COR-L47 (cell line): ENCODE measurements around the gene ADAM8.
"Not testable (repeated sequence)": the region's sequence is repeated elsewhere in the genome, so short reads cannot be mapped to it uniquely, and the experiment has no call there.

Experiments used
- DNase-seq: peaks from one replicate; lab custom pipeline; 2025; lab: John Stamatoyannopoulos, UW

Gene ADAM8

DNA sequence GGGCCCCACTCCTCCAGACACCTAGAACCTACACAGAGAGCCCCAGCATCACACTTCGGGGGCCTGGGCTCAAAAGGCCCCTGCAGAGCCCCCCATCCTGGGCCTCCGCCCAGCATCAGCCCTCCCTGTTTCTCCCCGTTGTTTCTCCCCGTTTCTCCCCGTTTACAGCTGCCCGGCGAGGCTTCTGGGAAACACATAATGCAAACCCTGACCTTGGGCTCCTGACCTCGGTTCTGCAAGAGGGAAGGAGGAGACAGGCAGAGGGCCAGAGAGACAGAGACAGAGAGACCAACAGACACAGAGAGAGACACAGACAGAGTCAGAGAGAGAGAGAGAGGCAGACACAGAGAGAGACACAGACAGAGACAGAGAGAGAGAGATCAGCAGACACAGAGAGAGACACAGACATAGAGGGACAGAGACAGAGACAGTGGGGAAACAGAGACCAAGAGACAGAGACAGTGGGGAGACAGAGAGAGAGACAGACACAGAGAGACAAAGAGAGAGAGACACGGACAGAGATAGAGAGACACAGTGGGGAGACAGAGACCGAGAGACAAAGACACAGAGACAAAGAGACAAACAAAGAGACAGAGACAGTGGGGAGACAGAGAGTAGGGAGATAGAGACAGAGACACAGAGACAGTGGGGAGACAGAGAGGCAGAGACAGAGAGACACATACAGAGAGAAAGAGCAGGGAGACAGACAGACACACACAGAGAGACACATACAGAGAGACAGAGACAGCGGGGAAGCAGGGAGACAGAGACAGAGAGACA, 26.5 kb downstream of the ADAM8 start:
- no peak for DNase-seq

DNA sequence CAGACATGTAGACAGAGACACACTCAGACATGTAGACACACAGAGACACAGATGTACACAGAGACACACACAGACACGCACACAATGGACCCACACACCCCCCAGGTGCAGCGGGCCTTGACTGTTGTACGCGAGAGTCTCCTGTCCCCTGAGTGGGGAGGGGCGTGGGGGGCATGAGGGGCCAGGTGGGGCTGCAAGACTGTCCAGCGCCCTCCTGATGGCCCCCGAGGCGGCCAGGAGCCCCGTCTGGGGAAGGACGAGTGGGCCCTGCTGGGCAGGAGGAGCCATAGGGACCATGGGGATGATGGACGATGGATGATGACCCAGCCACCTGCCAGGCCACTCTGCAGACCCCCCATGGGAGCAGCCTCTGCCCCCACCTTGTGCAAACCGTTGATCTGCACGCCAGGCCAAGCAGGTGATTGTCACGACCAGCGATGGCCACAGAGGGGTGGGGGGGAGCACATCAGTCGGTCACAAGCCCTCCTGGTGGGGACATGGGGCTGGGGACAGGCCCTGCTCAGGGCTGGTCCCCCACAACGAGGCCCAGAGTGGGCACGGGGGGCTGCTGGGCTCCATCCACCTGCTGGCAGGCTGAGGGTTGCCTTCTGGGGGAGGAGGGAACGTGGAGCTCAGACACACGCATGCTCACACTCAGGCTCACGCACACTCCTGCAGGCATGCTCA, 27.4 kb downstream of the ADAM8 start:
- no peak for DNase-seq

DNA sequence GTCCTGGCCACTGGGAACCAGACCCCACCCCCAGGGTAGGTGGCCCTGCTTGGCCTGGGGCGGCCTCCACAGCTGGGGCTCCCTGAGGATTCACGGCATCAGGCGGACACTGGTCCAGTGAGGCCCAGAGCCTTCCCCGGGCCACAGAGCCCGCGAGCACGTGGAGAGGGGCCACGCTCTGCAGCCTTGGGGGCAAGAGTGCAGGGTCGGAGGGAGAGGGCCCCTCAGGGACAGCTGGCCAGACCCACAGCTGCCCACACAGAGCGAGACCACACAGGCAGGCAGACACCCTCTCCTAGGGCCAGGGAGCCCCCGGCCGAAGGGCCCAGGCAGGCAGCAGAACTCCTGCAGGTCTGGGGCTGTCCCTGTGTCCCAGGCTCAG, 28.3 kb downstream of the ADAM8 start:
- no peak for DNase-seq

DNA sequence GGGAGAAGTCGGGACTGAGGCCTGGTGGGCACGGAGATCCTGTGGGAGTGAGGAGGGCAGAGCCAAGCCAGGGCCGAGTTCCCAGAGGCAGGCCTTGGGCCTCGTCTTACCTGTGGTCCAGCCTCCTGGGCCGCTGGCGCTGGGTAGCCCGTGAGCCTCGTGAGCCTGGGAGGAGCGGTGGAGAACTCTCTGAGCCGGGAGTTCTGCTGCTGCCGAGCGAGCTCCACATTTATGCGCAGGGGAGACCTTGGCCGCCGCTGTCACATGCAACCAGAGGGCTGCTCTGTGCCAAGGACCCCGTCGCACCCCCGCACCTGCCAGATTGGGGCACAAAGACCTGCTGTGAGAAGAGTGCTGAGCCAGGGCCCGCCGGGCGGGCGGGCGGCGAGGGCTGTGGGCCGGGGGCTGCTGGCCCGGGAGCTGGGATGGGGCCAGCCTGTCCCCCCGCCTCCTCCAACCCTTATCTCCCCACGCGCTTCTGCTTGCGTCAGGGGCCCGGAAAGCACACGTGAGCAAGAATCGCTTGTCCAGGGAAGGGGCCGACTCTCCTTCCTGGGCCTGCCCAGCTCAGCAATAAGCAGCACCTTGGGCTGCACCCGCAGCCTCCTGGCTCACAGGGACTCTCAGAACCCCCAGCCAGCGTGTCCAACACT, 28.9 kb downstream of the ADAM8 start:
- no peak for DNase-seq

DNA sequence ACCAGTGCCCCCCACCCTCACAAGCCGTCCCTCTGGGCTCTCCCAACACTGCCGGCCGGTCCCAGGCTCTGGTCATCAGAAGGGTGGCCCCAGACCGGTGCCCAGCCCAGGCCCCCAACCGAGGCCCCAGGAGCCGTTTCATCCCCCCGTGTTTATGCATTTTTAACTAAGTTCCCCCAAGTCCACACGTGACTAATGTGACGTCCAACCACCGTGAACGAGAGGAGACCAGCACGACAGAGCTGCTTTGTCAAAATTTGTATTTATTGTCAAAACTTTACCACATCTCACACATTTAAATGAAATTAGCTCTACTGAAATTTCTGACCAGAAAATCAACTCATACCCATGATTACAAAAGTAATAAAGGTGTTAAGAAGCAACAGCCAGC, 30.4 kb downstream of the ADAM8 start:
- DNase-seq, result no peak

DNA sequence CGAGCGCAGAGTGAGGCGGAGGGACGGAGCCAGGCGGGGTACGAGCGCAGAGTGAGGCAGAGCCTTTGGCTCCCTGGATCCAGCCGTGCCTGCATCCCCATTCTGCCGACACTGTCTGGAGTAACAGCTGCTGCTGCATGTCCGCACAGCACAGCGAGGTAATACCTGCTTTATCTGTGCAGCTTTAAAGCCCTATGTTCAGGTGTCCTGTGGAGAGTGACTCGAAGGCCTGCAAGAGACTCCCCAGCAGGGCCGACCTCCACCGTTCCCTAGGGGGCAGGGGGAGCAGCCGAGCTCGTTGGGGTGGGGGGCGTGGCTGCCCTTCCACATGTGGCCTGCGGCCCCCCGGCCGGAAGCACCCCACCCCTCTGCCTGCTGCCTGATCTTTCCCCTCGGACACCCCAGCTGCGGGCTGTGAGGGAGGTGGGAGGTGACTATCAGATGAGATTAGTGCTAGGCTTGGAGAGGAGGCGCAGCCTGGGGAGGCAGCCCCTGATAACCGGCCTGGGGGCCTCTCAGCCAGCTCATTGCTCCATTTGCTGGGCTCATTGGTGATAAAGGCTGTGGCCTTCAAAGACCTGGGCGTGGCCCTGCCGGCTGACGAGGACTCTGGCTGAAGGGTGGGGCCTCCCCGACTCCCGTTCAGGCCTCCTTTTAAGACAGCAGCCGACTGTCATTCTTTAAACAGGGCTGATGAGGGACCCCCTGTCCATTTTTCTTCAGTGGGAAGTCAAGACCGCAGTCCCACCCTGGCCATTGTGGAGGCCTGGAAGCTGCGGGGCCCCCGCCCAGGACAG, 31.0 kb downstream of the ADAM8 start:
- no peak for DNase-seq

DNA sequence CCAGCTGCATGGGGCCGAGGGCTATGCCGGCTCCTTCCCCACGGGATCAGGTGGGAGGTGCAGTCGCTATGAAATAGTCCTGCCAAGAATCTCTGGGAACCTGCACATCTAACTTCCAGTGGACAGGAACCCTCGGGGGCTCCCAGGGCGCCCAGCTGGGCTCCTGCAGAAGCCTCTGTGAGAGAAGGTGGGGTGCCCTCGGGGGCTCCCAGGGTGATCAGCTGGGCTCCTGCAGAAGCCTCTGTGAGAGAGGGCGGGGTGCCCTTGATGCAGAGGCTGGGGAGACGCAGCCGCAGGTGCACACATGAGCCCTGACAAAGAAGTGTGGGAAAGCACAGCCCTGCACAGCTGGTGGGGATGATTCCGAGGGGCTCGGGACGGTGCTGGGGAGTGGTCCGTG, 33.1 kb downstream of the ADAM8 start:
- no peak for DNase-seq

DNA sequence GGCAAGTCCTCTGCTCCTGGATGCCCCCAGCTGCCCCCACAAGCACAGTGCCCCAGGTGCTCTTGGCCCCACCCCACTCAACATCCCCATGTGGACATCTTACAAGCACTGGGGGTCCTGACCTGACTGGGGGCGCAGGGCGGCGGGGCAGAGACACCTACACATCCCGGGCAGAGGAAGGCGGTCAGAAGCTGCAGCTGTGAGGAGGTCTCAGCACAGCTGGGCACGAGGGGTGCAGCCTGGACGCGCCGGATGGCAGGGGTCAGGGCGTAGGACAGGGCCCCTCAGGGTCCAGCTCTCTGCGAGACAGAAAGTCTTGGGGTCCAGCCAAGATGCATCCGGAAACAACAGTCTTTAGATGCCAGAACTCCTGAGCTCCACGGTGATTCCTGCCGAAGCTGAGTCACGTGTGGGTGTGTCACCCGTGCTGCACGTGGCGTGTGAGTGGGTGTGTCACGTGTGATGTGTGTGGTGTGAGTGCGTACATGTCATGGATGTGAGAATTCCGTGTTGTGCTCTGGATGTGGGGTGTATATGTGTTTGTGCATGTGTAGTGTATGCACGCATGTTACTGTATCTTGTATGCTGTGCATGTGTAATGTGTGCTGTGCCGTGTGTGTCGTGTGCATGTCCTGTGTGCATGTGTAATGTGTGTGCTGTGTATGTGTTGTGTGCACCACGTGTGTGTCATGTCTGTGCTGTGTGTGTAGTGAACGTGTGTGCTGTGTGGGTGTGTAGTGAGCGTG, 33.9 kb downstream of the ADAM8 start:
- no peak for DNase-seq

DNA sequence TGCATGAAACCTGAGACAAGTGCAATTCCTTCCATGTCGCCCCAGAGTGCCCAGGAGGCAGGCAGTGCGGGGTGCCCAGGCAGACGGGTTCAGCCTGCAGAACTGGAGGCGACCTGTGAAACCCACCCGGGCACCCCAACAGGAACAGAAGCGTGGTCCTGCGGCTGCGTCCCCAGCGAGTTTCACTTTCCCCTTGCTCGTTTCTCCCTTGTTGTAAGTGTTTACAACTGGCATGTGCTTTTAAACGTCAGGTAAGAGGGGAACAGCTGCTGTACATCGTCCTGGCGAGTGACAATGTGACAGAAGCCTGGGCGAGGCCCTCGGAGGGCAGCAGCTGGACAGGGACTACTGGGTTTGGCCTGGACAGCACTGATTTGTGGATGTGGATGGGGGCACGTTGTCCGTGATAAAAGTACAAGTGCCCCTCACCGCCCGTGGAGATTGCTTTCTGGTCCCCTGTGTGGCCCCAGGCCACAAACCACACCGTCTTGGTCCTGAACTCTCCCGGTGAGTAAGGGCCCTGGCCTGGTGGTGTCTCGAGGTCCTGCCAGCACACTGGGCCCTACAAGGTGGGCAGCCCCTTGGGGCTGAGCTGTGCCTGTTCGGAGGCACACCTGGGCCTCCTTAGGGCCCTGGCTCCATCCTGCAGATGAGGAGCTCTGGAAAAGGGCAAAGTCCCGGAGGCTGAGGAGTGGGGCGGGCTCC, 35.0 kb downstream of the ADAM8 start:
- no peak for DNase-seq

DNA sequence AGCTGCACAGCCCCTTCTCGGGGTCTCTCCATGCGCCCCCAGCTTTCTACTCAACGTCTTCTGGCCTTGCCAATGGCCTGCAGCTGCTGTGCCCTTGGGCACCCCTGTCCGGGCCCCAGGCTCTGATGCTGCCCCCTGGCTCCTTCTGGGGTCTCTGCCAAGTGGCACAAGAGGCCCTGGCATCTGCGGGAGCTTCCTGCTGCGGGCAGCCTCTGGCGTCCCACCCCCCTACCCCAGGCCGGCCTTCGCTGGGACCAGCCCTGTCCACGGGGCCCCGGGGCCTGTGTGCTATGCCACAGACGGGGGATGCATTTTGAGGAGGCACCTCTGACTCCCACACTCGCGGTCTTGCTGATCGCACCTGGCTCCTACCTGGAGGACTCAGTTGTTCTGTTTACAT, 36.7 kb downstream of the ADAM8 start:
- no peak for DNase-seq

DNA sequence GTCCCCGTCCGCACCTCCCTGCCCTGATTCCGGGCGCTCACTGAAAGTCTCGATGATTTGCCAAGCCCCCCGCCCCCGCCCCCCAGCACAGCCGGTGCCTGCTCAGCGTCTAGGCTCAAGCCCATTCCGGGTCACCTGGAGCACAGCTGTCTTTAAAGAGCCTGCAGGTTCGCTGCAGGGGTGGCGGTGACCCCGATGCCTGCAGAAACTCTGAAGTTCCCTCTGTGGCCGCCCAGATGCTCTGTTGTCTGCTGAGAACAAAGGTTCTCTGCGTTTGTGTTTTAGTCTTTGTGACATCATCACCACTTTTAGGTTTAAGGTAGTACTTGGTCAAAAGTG, 38.2 kb downstream of the ADAM8 start:
- no peak for DNase-seq

DNA sequence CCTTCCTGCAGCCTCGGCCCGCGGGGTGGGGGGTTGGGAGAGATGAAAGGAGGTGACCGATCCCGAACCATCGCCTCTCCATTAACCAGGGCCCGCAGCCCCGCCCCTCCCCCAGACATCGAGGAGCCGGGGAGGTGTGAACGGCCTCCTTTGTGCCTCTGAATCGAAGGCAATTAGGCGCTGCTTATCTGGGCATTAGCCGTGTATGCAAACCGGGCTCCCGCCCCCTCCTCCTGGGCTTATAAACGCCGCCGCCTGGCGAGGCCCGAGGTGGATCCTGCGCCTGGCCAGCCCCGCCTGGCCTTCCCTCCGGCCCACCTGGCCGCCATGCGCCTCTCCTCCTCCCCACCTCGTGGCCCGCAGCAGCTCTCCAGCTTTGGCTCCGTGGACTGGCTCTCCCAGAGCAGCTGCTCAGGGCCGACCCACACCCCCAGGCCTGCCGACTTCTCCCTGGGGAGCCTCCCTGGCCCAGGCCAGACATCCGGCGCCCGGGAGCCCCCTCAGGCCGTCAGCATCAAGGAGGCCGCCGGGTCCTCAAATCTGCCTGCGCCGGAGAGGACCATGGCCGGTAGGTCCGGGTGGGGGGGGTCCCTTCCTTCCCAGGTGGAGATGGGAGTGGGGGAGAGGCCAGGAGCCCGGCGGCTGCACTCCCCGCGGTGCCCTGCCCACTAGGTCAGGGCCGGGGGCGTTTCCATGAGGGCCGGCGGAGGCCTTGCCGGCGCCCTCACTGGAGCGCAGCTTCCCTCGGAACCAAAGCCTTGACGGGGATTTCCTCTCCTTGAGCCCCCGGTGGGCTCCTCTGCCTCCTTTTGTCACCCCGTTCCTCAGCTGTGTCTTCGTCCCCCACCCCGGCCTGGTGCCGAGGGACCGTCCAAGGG, 38.8 kb downstream of the ADAM8 start, which contains the start of gene VENTX:
TSS of gene VENTX (plus strand) at position 268 of the 878 bp plus-strand sequence. CDS start at position 328, 60 bp downstream.
- no peak for DNase-seq

DNA sequence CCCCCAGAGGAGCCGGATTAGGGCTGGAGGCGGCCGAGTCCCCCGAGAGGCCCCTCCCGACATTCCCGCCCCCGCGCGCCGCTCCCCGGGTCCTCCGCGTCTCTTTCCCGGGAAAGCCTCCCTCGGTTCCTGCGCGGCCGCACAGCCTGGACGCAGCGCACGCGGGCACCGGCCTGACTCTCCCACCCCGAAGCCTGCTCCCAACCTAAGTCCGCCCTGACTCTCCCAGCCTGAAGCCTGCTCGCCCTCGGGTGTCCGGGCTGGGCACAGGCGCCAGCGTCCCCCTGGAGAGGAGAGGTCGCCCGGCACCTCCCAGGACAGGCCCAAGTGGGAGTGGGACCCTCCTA, 39.5 kb downstream of the ADAM8 start:
- DNase-seq, result no peak

DNA sequence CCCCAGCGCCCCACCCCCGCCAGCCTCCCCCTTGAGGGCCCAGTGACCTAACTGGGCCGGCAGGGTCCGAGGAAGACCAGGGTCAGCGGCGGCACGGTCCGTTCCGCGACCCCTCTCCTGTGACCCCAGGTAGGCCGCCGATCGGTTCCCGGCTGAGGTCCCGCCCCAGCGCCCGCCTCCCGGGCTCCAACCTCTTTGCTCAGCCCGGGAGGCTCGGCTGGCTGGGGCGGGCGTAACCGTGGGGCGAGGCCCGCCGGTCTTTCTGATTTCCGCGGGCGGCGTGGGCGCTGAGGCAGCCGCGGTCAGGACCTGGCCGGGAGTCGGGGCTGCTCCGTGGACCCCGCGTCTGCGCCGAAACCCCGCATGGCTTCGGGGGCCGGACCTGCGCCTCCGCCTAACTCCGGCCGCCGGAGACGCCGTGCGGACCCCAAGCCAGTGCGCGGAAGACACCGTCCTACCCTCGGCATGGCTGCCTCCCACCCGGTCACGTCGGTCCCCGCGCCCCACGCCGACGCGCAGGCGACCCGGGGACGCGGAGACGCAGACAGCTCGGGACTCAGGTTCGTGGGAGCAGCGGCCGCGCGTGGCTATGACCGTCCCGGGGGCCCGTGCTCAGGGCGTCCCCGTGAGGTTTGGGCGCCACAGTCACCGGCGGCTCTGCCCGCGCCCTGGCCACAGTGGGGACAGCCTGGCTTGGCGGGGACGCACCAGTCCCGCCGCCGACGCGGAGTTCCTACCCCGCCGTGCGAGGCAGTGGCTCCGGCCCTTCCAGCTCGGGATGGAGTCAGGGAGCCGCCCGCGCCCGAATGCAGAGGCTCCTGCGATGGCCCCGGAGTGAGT, 40.0 kb downstream of the ADAM8 start:
- no peak for DNase-seq

DNA sequence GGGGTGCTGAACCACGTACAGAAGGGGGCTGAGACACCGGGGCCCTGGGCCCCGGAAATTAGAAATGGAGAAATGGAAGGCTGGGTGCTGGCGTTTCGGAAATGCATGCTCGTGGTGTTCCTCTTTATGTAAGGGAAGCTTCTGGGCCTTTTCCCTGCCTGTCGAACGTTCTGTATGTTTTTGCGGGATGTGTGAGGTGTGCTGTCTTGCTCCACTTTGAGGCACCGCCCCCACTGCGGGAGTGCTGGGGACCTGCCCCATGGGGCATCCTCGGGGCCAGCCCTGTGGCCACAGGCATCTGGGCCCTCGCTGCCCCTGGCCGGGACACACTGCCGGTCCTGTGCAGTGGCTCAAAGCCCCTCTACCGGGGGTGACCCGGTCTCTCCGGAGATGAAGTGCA, 40.7 kb downstream of the ADAM8 start:
- no peak for DNase-seq

DNA sequence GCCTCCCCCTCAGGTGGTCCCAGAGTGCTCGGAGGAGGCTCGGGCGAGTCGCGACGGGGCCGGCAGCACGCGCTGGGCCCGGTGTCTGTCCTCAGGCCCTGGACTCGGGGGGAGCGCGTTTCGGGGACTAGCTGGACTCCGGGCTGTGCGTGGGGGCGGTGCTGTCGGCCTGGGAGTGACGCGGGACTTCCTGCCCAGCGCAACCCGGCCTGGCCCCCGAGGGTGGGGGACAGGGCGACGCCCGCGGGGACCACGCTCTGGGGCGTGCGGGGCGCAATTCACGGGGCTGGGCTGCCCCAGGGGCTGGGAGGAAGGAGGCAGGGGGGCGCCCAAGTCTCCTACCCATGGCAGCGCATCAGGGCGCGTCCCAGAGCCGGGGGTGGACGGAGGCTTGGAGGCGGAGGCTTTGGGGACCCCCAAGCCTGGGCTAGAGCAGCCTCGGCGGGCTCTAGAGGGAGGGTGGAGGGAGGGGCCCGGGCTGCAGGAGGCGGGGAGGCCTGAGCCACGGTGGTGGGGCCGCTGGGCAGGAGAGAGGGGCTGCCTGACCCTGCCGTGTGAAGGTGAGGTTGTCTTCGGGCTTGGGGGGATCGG, 41.3 kb downstream of the ADAM8 start:
- DNase-seq, result no peak

DNA sequence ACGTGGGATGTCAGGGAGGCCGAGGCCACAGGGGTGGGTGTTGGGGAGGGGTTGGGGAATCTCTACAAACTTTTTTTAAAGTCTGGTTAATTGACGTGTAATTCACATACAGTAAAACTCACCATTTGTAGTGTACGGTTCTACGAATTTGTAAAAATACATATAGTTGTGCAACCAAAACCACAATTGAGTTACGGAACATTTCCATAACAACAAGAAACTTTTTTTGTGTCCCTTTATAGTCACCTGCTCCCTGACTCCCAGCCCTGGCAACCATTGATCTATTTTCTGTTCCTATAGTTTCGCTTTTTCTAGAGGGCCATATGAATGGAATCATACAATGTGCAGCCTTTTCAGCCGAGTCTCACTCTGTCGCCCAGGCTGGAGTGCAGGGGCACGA, 41.9 kb downstream of the ADAM8 start:
- DNase-seq, result not testable (repeated sequence)

DNA sequence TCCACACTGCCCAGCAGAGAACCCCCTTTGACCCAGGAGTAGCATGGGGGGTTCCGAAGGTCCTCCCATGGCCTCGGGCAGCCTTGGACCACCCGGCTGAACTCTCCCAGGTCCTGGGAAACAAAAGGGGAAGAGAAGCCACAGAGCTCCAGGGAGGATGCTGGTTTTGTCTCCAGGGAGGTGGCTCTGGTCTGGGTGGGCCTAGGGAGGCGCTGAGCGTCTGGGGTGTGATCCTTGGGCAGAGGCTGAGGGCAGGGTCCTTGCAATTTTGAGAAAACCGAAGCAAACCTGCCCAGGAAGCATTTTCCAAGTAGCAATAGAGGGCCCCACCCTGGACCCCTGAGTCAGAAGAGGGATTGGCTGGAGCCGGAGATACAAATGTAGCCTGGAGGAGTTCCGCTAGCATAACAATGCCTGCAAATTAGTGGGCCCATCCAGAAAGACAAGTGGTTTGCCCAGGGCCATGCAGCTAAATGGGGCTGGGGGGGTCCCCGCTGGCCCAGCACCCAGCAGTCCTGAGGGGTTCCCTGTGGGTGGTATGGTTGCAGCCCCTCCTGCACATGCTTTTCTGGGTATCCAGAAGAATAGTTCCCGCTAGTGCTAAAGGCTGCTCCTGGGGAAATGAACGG, 44.6 kb downstream of the ADAM8 start:
- DNase-seq, result no peak
